Fibroblast of skin of abdomen (primary cell): ENCODE measurements around the gene GNG7.
A peak's percentile ranks its signal among the peaks of the same experiment; 100 is the strongest.
"Not testable (repeated sequence)": the region's sequence is repeated elsewhere in the genome, so short reads cannot be mapped to it uniquely, and the experiment has no call there.

ENCODE experiments used
- DNase-seq: peaks from one replicate; pipeline ENCODE4 v3.0.0-alpha.2; 2013

GNG7 gene

DNA sequence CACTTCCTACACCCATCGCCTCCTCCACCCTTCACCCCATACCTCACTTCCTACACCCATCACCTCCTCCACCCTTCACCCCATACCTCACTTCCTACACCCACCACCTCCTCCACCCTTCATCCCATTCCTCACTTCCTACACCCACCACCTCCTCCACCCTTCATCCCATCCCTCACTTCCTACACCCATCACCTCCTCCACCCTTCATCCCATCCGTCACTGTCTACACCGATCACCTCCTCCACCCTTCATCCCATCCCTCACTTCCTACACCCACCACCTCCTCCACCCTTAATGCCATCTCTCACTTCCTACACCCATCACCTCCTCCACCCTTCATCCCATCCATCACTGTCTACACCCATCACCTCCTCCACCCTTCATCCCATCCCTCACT, 10.7 kb upstream of the GNG7 start:
- not testable (repeated sequence) for DNase-seq

GRCh38 chr19:2711875-2712205, 9.3 kb upstream of the GNG7 start:
- DNase-seq = no peak

DNA sequence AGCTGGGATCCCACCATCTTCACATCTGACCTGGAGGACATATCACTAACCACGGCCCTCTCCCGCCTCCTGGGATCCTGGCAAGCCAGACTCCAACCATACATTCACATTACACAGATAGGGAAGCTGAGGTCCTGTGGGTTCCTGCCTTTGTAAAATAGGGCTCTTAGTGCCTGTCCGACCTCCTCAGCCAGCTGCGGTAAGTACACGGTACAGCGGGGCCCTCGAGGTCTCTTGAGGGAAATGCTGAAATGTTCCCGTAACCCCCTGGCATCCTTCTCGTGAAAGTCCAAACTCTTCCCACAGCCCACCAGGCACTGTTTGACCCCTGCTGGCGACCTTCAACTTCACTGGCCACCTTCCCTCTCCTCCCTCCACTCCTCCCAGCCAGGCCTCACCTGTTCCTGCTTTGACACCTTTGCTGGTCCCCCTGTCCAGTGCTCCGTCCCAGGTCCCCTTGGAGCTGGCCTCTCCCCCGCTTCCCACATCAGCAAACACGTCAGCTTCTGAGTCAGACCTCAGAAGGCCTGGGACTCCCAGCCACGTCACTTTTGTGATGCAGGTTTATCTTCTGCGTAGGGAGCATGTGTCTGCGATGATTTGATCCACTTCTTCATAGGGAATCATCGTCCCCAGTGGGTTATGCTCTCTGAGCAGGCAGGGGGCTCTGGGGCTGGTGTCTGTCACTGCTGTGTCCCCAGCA, 8.8 kb upstream of the GNG7 start:
- DNase-seq = peak; percentile 39

DNA sequence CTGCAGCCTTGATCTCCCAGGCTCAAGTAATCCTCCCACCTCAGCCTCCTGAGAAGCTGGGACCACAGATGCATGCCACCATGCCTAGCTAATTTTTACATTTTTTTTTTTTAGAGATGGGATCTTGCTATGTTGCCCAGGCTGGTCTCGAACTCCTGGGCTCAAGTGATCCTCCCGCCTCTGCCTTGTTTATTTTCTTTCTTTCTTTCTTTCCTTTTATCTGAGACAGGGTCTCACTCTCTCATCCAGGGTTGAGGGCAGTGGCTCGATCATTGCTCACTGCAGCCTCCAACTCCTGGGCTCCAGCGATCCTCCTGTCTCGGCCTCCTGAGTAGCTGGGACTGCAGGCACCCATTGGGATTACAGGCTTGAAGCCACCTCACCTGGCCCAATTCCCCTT, 3.8 kb upstream of the GNG7 start:
- DNase-seq = no peak

DNA sequence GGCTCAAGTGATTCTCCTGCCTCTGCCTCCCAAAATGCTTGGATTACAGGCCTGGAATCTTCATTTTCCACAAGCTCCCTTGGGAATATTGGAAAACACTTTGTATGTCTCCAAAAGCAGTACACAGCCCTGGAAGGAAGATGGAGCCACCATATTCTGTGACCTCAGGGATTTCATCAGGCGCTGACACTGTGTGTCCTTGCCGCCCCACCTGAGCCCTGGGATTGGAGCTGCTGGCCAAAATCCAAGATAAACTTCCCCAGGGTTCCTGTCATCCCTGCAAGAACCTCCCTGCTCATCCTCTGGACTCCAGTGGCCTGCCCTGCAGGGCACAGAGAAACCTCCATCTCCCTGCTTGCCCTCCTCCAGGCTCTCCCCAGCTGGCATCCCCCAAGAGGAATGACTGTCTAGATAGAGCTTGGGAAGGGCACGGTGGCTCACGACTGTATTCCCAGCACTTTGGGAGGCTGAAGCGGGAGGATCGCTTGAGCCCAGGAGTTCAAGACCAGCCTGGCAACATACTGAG, 1.3 kb upstream of the GNG7 start:
- no peak for DNase-seq

DNA sequence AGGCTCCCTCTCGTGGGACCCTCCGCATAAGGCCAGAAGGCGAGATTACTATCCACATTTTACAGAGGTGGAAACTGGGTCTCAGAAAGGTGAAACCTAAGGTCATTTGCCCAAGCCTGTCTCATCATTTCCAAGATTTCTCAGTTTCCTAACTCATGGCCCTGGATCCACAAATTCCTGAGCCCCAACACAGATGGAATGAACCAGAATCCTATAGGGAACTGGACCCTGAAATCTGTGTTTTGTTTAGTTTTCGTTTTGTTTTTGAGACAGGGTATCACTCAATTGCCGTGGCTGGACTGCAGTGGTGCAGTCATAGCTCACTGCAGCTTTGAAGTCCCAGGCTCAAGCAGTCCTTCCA, 563 bp upstream of the GNG7 start:
- no peak for DNase-seq

DNA sequence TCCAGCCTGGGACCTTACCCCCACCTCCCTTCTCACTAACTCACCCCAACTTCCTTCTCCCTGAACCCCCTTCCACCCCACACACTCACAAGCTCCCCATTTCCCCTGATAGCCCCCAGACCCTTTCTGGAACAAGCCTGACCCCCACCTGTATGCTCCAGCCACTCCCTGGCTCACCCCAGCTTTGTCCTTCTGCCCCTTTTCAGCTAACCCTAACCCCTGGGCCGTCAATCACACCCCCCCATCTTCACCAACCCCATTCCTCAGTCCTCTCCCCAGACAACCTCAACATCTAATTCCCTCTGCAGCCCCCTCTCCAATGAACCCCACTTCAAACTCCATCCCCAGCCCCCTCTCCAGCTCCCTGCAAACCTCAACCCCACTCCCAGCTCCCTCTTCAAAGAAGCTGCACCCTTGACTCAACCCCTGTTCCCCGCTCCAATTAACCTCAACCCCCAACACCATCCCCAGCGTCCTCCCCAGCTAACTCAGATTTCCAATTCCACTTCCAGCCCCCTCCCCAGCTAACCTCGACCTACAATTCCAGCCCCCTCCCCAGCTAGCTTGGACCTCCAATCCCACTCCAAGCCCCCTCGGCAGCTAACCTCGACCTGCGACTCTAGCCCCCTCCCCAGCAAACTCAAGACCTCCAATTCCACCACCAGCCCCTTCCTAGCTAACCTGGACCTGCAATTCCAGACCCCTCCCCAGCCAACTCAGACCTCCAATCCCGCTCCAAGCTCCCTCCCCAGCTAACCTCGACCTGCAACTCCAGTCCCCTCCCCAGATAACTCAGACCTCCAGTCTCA, 929 bp downstream of the GNG7 start:
- DNase-seq = no peak

DNA sequence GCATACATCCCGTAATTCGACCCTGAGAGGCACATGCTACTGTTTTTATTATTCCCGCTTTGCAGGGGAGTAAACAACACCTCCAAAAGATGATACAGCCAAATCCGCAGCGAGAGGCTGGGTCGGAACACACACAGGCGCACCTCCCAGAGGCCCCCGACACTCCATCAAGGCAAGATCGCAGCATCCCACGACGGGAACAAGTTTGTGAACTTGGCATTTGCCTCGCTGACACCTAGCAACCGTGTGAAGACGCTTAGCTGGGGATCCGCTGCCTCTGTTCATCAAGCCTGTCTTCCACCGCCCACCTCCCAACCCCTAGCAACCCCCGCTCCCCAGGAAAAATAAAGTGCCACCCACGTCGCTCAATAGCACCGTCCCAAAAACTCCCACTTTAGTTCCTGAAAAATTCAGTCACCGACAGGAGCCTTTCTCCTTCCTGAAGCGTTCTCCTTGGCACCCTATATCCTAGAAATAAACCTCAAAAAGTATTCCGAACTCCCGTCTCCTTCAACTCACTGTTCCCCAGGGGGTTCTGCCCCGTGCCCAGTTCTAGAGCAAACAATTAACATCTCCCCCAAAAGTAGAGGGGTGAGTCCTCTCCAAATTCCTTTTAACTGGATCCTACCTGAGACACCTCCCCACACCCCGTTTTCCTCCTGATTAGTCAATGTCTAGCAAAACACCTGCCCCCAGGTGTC, 1.7 kb downstream of the GNG7 start:
- DNase-seq = no peak

GRCh38 chr19:2699413-2700140, 2.9 kb downstream of the GNG7 start:
- DNase-seq = no peak

DNA sequence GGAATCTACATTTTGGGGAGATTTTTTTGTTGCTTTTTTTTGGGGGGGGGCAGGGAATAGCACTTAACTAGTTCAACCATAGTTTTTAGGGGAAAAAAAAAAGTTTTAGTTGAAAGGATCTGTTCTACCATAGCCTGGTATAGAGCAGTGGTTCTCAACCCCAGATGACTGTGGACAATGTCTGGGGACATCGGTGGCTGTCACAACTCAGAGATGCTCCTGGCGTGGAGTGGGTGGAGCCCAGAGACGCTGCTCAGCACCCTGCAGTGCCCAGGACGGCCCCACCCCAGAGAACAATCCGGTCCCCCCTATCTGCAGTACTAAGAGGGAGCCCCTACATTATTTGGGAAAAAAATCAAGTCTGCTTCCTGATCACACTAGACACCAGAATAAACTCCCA, 8.3 kb downstream of the GNG7 start:
- no peak for DNase-seq

GRCh38 chr19:2693492-2694160, 8.9 kb downstream of the GNG7 start:
- no peak for DNase-seq

- no peak for DNase-seq
Measured at GRCh38 chr19:2691951-2692350, 10.5 kb downstream of the GNG7 start.

GRCh38 chr19:2690856-2691255, 11.6 kb downstream of the GNG7 start:
- DNase-seq = no peak

DNA sequence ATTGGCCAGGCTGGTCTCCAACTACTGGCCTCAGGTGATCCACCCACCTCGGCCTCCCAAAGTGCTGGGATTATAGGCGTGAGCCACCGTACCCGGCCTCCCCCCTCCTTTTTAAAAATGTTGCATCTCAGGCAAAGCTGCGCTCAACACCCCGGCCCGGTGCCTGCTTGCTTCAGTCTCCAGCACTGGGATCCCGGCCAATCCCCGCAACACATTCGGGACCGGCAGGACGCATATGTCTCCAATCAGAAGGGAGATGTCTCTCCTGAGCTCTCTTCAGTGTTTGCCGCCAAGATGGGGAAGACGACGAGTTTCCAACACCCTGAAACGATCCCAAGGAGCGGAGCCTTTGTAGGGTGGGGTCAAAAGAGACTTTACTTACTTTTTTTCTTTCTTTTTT, 16.1 kb downstream of the GNG7 start:
- no peak for DNase-seq

- no peak for DNase-seq
Measured at GRCh38 chr19:2685204-2685704, 17.2 kb downstream of the GNG7 start.

- DNase-seq = no peak
Measured at GRCh38 chr19:2683430-2684003, 19.0 kb downstream of the GNG7 start.

DNA sequence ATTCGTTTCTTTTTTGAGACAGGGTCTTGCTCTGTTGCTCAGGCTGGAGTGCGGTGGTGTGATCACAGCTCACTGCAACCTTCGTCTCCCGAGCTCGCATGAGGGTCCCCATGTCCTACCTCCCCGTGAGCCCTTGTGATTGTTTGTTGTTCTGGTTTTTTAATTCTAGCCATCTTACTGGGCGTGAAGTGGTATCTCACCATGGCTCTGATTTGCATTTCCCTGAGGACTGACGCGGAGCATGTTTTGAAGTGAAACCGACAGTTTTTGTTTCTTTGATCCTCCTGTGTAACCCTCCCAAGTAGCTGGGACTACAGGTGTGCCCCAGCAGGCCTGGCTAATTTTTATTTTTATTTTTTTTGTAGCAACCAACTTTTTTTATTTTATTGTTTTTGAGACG, 21.7 kb downstream of the GNG7 start:
- no peak for DNase-seq

DNA sequence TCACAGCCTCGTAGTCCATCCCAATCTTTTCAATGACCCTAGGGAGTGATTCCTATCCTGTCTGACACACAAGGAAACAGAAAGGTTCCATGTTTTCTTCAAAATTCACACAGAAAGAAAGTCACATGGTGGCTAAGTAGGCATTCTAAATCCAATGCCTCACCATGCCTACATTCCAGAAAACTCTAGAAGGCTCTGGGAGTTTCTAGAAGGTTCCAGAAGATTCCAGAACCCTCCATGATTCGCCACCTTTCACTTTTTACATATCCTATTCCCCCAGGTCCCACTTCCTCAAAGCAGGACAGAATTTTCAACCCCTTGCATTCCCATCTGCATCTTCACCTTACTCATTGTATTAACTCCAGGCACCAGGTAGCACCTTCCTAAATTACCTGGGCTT, 23.1 kb downstream of the GNG7 start:
- no peak for DNase-seq

- DNase-seq = not testable (repeated sequence)
Measured at GRCh38 chr19:2678948-2679347, 23.5 kb downstream of the GNG7 start.

DNA sequence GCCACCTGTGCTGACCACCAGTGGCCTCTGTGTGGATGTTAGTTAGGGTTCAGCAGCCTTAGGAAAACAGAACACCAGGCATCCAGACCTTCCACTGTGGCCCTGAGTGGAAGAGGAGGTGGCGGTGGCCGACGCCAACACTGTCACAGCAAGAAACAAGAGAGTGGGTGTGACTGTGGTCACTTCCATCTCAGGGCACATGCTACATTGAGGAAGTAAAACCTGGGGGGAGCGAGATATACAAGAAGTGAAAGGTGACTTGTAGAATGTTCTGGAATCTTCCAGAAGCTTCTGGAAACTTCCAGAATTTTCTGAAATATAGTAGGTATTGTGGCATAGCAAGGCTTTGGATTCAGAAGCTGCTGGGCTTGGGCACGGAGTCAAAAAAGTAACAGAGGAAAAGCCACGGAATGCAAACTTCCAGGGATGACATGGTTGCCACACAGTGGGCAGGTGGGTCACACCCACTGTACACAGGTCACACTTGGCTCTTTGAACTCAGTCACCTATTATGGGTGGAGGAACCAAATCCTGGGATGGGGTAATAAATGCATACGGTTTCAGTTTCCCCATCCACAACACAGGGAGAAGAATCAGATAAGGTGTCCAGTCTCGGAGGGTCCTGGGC, 24.3 kb downstream of the GNG7 start:
- no peak for DNase-seq

- DNase-seq = no peak
Measured at GRCh38 chr19:2676823-2677222, 25.7 kb downstream of the GNG7 start.
